GM19463 (cell line): Measurements from ENCODE around the gene KLK13.
A peak's percentile ranks its signal among the peaks of the same experiment; 100 is the strongest.

Experiments
- ATAC-seq: cut with Tn5 transposase; IDR thresholded peaks from one replicate; pipeline ENCODE4 v1.9.1; 2021; ENCODE audit warnings: mild to moderate bottlenecking, moderate library complexity; ENCODE audit not compliant: unreplicated experiment

The KLK13 gene

GRCh38 chr19:51064534-51065220 lies at the start of gene KLK13:
KLK13 (minus strand) TSS chr19:51065092; CDS start chr19:51065067, 25 bp downstream.
- no peak for ATAC-seq

- no peak for ATAC-seq
These were observed 49.3 kb upstream of the KLK13 start for GRCh38 chr19:51114087-51114729.

GRCh38 chr19:51111606-51112005 lies 46.7 kb upstream of the KLK13 start:
- ATAC-seq: no peak

- ATAC-seq: no peak
These were observed 45.7 kb upstream of the KLK13 start for GRCh38 chr19:51110666-51110971.

GRCh38 chr19:51108805-51109146 lies 43.9 kb upstream of the KLK13 start:
- peak; percentile 25 for ATAC-seq

GRCh38 chr19:51108066-51108804 lies 43.3 kb upstream of the KLK13 start, which contains the start of gene CTU1:
CTU1 (minus strand) TSS chr19:51108409; CDS start chr19:51104569, 3,840 bp downstream.
- peak; percentile 97 for ATAC-seq

GRCh38 chr19:51107406-51108065 lies 42.6 kb upstream of the KLK13 start:
- ATAC-seq: no peak

- ATAC-seq: no peak
These were observed 39.0 kb upstream of the KLK13 start for GRCh38 chr19:51103926-51104341.

GRCh38 chr19:51102991-51103390 lies 38.1 kb upstream of the KLK13 start:
- ATAC-seq: no peak

GRCh38 chr19:51101171-51101865 lies 36.4 kb upstream of the KLK13 start:
- ATAC-seq: no peak

- no peak for ATAC-seq
These were observed 35.7 kb upstream of the KLK13 start for GRCh38 chr19:51100601-51101000.

GRCh38 chr19:51099047-51099382 lies 34.1 kb upstream of the KLK13 start:
- no peak for ATAC-seq

GRCh38 chr19:51098365-51099046 lies 33.6 kb upstream of the KLK13 start:
- ATAC-seq: no peak

- ATAC-seq: no peak
These were observed 32.9 kb upstream of the KLK13 start for GRCh38 chr19:51097796-51098195.

GRCh38 chr19:51097166-51097738 lies 32.4 kb upstream of the KLK13 start:
- ATAC-seq: no peak

GRCh38 chr19:51096473-51097165 lies 31.7 kb upstream of the KLK13 start:
- no peak for ATAC-seq

- no peak for ATAC-seq
These were observed 29.9 kb upstream of the KLK13 start for GRCh38 chr19:51094696-51095279.

- ATAC-seq: no peak
These were observed 28.8 kb upstream of the KLK13 start for GRCh38 chr19:51093510-51094345.
